GM18867 (cell line): ENCODE results near the gene PEAR1.
A peak's percentile ranks its signal among the peaks of the same experiment; 100 is the strongest.

Source experiments
- ATAC-seq: cut with Tn5 transposase; IDR thresholded peaks from one replicate; pipeline ENCODE4 v1.9.1; 2021; ENCODE audit warnings: mild to moderate bottlenecking, moderate library complexity; ENCODE audit not compliant: unreplicated experiment

PEAR1 gene

DNA sequence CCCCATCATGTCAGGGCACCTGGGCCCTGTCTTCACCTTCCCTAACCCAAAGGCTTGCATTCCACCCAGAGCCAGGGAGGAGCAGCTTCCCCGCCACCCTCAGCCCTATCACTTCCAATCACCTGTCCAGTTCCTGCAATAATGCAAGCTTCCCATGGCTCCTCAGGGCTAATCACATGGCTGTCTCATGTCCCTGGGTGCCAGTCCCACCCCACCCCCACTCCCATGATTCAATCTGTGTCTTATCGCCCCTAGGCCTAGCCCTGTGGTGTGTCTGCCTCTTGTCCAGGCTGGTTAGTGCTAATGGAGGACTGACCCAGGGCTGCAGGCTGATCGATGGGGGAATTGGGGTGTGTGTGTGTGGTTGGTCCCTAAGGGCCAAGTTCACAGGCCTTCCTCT is 11.0 kb upstream of the PEAR1 start:
- no peak for ATAC-seq

DNA sequence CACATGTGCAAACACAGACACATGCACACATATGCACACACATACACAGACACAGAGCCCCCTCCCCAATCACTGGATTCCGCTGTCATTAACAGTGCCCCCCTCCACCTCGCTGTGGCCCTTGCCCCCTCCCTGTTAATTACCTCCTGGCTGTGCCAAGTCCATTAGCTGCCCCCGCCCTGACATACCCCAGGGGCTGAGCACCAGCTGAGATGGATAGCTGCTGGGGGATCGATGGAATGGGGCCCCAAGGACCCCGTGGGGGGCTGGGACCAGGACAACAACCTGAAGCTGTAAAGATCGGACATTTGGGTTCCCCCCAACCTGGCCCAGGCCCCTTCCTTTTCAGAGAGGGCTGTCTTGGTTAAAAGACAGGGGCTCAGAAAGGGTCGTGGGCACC is 9.6 kb upstream of the PEAR1 start:
- no peak for ATAC-seq

DNA sequence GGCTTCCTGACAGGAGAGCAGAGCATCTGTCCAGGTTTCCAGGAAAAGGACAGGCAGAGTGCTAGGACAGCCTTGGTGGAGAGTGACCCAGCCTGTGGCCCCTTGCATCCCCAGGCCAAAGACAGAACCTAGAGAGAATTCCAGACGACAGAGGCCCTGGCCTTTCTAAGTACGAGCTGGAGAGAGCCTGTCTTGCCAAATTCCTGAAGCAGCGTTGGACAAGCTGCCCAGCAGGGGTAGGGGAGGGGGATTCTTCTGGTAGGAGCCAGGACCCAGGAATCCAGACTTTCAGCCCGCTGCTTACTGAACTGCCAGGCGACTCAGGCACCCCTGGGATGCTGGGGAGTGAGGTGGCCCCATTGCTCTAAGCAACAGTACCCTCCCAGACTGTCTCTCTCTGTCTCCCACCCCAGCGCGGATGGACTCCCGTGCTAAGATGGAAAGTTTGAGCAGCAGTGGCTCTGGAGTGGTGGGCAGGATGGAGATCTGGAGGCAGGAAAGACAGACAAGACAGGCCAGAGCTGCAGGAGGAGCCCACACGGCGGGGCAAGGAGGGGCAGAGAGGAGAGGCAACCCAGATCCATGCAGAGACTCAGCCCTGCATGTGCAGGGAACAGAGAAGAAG is 8.8 kb upstream of the PEAR1 start:
- ATAC-seq: no peak

DNA sequence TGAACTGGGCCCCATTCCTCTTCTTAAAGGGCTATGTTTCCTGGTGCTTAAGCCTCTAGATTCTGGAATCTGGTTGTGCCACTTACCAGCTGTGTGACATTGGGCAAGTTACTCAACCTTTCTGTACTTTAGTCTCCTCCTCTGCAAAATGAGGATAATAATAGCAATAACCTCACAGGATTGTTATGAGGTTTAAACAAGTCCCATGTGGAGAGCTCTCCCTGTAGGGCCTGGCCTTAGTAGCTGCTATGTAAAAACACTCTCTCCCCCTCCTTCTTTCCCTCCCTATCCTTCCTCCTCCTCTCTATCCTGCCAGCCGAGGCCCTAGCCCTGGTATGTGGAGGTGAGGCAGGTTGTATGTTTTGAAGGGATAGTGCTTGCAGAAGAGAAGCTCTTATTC is 8.2 kb upstream of the PEAR1 start:
- ATAC-seq: no peak

DNA sequence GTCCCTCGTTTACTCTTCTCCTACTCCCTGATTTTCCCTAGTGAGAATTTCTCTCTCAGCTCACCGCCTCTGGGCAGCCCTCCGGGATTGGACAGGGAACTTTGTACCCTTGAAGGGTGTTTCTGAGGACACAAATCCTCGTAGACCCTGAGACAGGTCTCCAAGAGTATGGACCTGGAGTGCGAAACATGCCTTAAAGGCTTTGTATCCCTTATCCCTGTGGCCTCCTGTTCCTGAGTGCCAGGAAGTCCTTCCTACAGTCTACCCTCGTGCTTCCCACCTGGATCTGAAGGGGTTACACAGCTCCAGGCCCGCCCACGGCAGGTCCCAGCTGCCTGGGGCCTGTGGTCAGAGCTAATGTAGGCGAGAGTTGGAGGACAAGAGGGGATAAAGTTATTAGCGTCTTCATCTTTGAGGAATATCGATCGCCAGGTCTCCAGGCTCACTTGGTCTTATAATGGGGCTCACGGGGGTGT is 7.6 kb upstream of the PEAR1 start:
- ATAC-seq: no peak

DNA sequence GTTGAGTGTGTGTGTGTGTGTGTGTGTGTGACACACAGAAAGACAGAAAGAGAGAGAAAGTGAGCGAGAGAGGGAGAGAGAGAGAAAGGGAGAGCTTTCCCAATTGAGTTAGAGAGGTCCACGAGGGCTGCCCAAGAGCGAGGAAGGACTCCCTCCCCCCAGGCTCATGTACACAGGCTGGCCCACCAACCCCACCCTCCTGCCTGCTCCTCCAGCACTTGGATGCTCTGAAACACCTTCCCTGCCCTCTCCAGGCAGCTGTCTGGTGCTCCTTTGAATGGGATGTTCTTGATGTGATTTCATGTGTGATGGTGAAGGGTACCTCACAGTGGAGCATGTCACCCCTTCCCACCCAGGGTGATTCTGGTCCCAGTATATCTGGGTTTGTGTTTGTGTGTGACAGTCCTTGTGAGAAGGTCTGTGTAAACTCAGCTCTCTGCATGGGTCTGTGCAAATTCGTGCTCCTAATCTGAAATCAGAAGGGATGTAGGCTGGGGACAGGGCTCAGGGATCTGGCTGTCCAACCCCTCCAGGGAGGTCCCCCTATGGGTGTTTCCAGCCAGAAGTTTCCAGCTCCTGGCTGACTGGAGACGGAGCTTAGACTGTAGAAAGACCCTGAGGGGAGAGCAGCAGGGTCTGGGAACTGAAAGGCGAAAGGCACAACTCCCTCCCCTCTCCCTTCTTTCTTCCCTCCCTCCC is 6.8 kb upstream of the PEAR1 start:
- ATAC-seq: no peak

DNA sequence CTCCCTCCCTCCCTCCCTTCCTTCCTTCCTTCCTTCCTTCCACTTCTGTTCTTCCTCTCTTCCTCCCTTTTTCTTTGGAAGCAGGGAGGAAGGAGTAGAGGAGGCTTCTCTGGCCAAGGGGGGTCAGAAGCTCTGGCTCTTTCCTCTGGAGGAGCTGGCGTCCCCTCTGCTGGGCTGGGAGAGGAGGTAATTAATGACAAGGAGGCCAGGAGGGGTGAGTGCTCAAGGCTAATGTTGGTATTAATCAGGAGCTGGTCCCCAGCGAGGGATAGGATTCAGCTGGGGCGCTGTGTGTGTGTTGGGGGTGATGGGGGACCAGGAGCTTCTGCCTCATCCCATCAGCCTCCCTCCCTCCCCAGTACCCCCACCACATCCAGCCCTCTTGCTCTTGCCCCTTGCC is 6.2 kb upstream of the PEAR1 start:
- ATAC-seq: no peak

DNA sequence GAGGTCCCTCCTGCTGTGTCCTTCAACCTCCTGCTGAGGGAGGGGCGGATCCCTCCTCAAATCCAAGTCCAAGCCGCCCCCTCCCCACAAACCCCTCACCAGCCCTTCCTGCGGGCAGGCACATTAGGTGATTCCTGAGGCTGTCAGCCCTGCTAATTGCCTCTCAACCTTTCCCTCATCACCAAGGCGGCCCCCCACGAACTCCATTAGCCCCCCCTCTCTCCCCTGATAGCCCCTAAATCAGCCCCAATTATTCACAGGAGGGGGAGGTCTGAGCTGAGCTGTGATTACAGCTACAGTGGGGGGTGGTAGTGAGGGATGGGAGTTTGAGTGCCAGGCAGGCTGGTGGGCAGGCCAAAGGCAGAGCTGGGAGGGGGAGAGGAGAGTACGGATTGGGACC is 5.8 kb upstream of the PEAR1 start:
- no peak for ATAC-seq

DNA sequence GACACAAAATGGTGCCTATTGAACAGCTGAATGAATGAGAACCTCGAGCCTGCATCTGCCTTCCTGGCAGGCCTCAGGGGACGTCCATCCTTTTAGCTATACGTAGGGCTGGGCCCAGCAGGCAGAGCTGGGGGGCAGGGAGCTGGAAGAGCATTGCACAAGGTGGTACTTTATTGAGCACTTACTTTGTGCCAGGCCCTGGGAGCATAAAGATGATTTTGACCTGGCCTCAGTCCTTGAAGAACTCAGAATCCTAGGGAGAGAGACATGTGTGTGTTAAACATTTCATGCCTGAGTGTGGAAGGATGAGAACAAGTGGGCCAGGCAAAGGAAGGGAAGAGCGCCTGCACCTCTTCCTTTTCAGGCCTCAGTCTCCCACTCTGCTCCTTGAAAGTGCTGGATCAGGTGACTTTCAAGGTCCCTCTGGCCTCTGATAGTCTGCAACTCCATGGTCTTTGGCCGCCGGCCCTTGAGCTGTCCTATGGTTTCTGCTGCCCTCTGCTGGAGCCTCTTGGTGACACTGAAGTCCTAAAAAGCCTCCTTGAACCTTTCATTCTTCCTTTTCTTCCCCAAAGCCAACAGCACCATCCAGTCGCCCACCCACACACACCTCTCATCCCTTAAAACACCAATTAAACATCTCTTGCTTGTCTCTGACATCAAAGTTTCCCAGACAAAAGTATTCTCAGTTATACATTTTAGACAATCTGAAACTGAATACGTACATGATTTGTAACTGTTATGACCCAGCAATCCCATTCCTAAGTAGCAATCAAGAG is 3.5 kb upstream of the PEAR1 start:
- peak; percentile 51 for ATAC-seq

DNA sequence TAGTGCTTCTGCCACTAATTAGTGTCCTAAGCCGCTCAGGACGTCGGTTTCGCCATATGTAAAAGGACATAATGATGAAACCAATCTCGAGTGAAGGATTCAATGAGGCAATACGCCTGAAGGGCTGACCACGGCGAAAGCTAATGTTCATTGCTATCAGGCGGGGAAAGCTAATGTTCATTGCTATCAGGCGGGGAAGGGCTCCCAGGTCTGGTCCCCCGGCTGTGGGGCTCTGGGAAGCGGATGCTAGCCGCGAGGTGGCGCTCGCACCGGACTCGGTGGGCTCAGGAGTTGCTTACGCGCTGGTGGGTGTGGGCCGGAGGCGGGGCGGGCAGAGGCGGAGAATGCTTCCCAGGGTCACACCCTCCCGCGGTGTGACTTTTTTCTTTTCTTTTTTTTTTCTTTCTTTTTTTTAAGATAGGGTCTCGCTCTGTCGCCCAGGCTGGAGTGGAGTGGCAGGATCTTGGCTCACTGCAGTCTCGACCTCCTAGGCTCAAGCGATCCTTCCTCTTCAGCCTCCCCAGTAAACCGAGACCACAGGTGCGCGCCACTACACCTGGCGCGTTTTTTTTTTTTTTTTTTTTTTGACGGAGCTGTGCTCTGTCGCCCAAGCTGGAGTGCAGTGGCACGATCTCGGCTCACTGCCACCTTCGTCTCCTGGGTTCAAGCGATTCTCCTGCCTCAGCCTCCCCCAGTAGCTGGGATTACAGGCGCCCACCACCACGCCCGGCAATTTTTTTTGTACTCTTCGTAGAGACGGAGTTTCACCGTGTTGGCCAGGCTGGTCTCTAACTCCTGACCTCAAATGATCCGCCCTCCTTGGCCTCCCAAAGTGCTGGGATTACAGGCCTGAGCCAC is 1.1 kb upstream of the PEAR1 start:
- peak; percentile 62 for ATAC-seq

DNA sequence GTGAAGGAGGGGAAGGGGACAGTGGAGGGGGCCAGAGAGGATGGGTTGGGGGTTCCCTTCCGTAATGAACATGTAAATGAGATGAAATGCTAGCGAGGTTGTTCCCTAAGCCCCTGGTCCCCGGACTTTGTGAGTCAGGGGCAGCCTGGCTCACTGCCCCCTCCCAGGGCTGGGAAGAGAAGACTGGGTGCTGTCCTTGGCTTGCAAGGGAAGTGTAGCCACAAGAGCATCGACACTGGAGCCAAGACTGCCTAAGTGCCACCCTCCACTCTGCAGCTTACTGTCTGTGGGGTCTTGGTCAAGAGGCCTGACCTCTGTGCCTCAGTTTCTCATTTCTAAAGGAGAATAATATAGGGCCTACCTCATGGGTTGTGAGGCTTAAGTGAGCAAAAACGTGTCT is 483 bp downstream of the PEAR1 start:
- ATAC-seq: no peak

DNA sequence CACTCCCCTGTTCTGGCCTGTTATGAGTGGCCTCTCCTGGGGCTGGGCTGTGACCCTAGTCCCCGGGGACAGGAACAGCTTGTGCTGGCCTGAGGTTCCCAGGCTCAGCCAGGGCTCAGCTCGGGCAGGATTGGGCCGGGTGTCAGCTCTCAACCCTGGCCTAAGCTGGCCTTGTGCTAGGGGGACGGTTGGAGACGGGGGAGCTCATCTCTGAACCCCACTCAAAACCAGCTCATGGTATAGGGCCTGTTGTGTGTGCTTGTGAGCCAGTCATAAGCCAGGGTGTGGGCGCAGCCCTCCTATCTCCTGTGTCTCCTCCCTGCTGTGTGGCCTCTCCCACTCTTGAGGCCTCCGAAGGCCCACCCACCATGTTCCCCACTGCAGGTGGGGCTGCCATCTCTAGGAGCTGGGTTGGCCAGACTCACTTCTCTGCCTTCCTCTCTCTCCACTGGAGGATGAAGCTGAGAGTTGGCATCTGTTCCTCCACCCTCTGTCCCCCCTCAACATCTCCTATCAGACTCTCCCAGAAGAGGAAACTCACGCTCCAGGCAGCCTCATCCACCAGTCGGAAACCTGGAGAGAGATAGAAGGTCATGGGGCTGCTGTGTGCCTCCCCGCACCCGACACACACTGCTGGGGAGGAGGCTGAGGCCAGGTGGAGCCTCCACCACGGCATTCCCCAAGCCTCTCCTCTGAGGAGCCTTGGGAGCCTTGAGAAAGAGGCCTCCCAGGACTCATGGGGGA is 1.4 kb downstream of the PEAR1 start:
- ATAC-seq: no peak

DNA sequence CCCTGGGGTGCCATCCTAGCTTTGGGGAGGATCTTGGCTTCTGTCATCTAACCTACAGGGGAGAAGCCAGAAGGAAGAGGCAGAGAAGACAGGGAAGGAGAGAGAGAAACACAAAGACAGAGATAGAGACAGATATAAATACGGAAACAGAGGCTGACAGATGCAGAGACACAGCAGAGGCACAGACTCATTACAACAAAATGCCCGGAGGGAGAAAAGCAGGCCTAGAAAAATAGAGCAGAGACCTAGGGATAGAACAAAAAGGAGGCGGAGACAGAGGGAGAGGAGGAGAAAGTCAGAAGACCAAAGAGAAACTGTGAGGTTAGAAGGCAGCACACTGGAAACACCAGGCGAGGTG is 1.9 kb downstream of the PEAR1 start:
- ATAC-seq: no peak

DNA sequence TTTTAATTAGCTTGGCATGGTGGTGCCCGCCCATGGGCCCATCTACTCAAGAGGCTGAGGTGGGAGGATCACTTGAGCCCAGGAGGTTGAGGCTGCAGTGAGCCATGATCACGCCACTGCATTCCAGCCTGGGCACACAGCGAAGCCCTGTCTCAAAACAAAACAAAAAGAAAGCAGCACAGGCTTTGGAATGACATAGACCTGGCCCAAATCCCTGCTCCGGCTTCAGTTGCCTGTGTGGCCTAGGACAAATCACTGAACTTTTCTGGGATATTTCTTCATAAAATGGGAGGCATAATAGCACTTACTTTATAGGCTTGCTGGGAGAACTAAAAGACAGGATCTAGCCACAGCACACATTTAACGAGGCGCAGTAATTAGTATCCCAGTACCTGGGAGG is 2.4 kb downstream of the PEAR1 start:
- no peak for ATAC-seq

DNA sequence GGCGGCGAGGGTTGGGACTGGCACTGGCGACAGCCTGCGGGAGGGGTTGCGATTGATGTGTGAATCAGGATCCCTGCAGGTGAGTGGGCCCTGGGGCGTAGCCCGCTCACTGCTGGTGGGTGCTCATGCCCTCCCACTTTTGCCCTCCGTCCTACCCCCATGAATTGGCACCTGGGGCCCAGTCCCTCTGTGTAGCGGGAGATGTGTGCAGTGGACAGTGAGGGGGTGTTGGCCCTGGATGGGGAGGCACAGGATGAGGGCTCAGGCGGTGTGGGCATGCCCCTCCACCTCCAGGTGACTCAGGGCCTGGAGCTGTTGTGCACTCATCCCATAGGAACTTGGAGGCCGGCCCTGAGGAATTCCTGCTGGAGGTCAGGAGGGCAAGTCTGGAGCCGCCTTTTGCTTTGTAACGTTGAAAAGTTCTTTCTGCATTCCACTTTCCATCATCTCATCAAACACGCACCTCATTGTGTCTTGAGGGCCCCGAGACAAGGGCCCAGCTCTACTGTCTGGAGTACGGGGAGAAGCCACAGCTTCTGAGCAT is 3.0 kb downstream of the PEAR1 start:
- no peak for ATAC-seq

DNA sequence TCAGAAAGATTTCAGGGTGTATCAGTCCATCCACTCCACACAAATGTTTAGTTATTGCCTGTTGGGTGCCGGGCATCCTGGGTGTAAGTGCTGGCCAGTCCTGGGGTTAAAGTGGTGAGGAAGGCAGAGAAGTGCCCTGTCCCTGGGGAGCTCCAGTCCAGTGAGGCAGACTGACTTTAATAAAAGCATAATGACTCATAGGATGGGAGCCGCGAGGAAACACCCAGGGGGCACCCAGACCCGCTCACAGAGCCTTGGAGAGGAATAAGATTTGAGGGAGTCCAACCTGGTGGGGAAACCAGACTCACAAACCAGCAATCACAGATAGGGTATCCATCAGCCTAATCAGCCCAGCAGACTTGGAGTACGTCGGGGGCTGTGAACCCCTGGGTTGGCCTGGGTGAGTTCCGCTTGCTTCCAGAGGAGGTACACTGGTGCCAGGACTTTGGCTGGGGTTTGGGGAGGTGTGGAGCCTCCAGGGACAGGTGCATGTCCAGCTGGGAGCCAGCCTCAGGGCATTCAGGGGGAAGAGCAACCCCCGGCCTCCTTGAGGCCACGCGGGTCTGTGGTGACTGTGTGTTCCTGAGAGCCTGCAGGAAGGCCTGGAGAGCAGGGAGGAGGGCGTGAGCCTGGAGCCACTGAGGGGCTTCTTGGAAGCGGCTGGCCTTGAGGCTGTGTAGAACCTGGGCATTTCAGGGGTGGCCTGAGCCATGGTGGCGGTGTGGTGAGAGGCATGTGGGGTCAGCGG is 3.7 kb downstream of the PEAR1 start:
- no peak for ATAC-seq

DNA sequence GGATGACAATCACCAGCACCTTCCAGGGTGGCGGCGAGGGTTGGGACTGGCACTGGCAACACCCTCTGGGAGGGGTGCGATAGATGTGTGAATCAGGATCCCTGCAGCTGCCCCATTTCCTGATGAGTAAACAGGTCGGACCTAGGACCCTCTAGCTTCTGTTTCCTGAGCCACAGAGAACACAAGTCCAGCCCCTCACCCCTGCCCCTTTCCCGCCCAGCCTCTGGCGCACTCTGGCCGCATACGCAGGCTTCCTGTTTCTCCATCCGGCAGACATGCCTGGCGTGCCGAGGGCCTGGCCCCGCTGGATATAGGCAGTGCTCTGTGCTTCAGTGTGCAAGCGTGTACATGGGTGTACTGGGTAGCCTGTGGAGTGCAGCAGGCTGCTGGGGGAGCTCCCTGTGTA is 4.6 kb downstream of the PEAR1 start:
- no peak for ATAC-seq

DNA sequence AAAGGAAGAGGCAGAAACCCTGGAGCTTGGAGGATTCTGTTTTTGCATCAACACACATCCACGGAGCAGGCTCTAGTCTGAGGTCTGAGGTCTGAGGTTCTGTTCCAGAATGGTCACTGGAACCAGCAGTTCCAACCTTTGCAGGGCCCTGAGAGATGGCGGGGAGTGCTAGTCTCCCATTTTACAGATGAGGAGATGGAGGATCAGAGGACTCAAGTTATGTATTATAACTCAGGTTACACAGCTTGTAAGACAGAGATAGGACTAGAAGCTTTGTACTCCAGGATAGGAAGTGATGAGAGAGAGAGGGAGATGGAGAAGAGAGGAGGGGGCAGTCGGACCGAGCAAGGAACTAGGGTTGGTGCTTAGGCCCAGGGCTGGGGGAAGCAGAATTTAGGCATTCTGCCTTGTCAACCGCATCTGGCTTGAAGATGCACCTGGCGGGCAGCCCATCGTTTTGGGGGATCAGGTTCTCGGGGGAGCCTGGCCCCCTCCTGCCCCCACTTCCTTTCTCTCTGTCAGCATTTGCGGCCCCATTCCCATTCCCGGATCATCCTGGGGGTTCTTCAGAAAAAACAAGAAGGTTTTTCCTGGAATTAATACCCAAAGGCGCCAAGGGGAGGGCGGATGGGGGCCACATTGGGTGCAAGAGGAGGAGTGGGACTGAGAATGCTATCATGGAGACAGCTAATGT is 5.6 kb downstream of the PEAR1 start:
- no peak for ATAC-seq
